Gastroesophageal sphincter (tissue), 4 donors: ENCODE measurements around the gene CPM. TPM values are rescaled to one million over a fixed set of nuclear protein-coding genes. Genes with fewer than 3 reads are reported as not detected.

ENCODE experiments used
- ATAC-seq: fragments of 150-250 bp; one replicate; pipeline ENCODE4 v1.9.1; 2016; ENCODE audit warnings: mild to moderate bottlenecking, moderate library complexity
- H3K27ac ChIP-seq, 4 donors: fragments of 200-600 bp; sonication (generic) in 3 of 4; 1 replicate in 3 of 4; 2 replicates in 1 of 4; pipeline ENCODE4 v1.5.1; 2016 to 2019
- H3K27me3 ChIP-seq: fragments of 200-600 bp; sonication (generic); one replicate; pipeline ENCODE4 v1.5.1; 2019
- H3K36me3 ChIP-seq, 2 donors: fragments of 200-600 bp; sonication (generic); one replicate each; pipeline ENCODE4 v1.5.1; 2019; ENCODE audit warnings: control low read depth in 1 of 2
- H3K4me1 ChIP-seq, 3 donors: fragments of 200-600 bp; sonication (generic); 1 replicate in 2 of 3; 2 replicates in 1 of 3; pipeline ENCODE4 v1.5.1; 2016 to 2019; ENCODE audit warnings: control low read depth in 2 of 3
- H3K4me3 ChIP-seq, 2 donors: fragments of 200-600 bp; sonication (generic); one replicate each; pipeline ENCODE4 v1.5.1; 2019; ENCODE audit warnings: mild to moderate bottlenecking in 1 of 2, moderate library complexity in 1 of 2
- H3K9me3 ChIP-seq, 3 donors: fragments of 200-600 bp; sonication (generic); one replicate each; pipeline ENCODE4 v1.5.1; 2017 to 2019; ENCODE audit warnings: control low read depth in 2 of 3
- CTCF ChIP-seq, 4 experiments: fragments of 200-600 bp in 2 of 4; fragments of 450-650 bp in 2 of 4; sonication (generic) in 1 of 4; IDR thresholded peaks; one replicate each; pipeline ENCODE4 v1.5.1; 2017 to 2019; ENCODE audit warnings: antibody characterized with exemption in 4 of 4, mild to moderate bottlenecking in 2 of 4, moderate library complexity in 2 of 4
- EP300 ChIP-seq: sonication (generic); formaldehyde crosslinking; IDR thresholded peaks from one replicate; pipeline ENCODE4 v1.6.1; 2017; ENCODE audit warnings: antibody characterized with exemption, mild to moderate bottlenecking
- POLR2A ChIP-seq, 2 donors: fragments of 450-650 bp; IDR thresholded peaks; one replicate each; pipeline ENCODE4 v1.6.1; 2017; ENCODE audit warnings: antibody characterized with exemption in 2 of 2, mild to moderate bottlenecking in 2 of 2, moderate library complexity in 1 of 2
- POLR2AphosphoS5 ChIP-seq: sonication (generic); formaldehyde crosslinking; IDR thresholded peaks from one replicate; pipeline ENCODE4 v1.6.1; 2017; ENCODE audit warnings: antibody characterized with exemption
- WGBS, 2 donors: methylation state at CpG; one replicate each; pipeline ENCODE4 v1.1.5; 2018; ENCODE audit warnings: low coverage in 1 of 2; 5-methylcytosine and 5-hydroxymethylcytosine counted together
- total RNA-seq, 4 donors: library from RNA; depleted of rRNA; stranded (reverse); fragments of >200 nt; gene quantifications; one replicate each; pipeline ENCODE4 v1.1.0, GENCODE V29; 2016

CPM gene
- total RNA-seq, 4 donors from 2014 or later = 24.9 to 57.3 (median 50.5) TPM

- H3K4me3 ChIP-seq = no peak overlapping the region
- TF ChIP-seq POLR2A (IDR thresholded peaks at IDR 0.05) = no peak
- ATAC-seq = no peak
- WGBS, 2 donors = 100% methylated on average over 2 of the region's 4 CpGs; no CpG with 5 or more reads in 1 of the 2 donors
- no peak overlapping the region for H3K27ac ChIP-seq
- peaks cover 0 to 5% (median 0%) of the 10 kb centered on the region in 3 donors for H3K4me1 ChIP-seq
- no peaks in the 10 kb centered on the region for H3K36me3 ChIP-seq
- no peaks in the 10 kb centered on the region for H3K9me3 ChIP-seq
- no peaks in the 10 kb centered on the region for H3K27me3 ChIP-seq
These were observed 17.5 kb upstream of the CPM start for GRCh38 chr12:68950511-68950910.

- no peaks in the 10 kb centered on the region for H3K4me1 ChIP-seq
These were observed 12.3 kb upstream of the CPM start for GRCh38 chr12:68945255-68945654.

DNA sequence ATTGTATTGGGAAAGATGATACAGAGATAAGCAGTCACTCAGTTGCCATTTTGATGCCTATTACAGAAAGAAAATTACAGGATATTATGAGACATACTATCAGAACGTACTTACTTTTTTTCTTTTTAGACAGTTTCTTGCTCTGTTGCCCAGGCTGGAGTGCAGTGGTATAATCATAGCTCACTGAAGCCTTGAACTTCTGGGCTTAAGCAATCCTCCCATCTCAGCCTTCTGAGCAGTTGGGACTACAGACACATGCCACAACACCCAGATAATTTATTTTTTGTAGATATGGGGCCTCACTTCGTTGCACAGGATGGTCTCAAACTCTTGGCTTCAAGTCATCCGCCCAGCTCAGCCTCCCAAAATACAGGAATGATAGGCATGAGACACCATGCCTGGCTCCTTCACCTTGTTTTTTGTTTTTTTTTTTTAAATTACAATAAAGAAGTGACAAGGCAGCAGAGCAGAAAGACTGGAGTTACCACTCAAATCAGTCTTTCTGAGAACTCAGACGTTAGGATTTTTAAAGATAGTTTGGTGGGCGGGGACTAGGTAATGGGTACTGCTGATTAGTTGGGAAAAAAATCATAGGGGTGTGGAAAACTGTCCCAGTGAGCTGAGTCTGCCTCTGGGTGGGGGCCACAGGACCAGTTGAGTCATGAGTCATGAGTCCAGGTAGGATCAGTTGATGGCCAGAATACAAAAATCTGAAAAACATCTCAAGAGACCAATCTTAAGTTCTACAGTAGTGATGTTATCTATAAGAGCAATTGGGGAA, 11.5 kb upstream of the CPM start:
- 25 to 67% methylated on average over 2 to 5 of the region's 5 CpGs for WGBS, 2 donors
- no peaks in the 10 kb centered on the region for H3K27me3 ChIP-seq
- no peak for ATAC-seq

More at GRCh38 chr12:68945255-68945654, 12.3 kb upstream of the CPM start:
- no peaks in the 10 kb centered on the region for H3K36me3 ChIP-seq
- no peaks in the 10 kb centered on the region for H3K9me3 ChIP-seq
- WGBS, 2 donors = 75 to 80% methylated on average over 2 of the region's 2 CpGs
- no peaks in the 10 kb centered on the region for H3K27me3 ChIP-seq
- TF ChIP-seq CTCF (IDR thresholded peaks at IDR 0.05) (no peak), EP300 (no peak), POLR2AphosphoS5 (no peak), POLR2A (IDR thresholded peaks at IDR 0.05) (no peak)
- H3K4me3 ChIP-seq = no peak overlapping the region
- ATAC-seq = no peak
- H3K27ac ChIP-seq = no peak overlapping the region

DNA sequence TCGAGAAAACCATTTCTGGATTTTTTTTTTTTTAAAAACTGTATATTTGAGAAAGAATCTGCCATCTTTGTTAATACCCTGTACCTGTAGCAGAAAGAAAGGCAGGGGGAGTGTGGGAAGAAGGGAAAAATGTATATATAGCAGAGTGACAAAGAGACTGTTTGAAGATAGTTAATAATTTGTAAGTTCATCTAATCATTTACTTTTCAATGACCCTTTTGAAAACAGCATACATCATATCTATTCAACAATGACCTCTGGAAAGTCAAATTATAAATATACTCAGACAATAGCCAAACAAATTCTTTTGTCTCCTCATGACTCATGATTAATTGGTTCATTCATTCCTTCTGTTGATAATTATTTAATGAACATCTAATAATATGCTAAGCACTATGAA, 10.9 kb upstream of the CPM start:
- H3K9me3 ChIP-seq = no peaks in the 10 kb centered on the region
- no peak for ATAC-seq
- no peaks in the 10 kb centered on the region for H3K36me3 ChIP-seq
- no peak overlapping the region for H3K4me3 ChIP-seq
- H3K4me1 ChIP-seq = no peaks in the 10 kb centered on the region
- TF ChIP-seq CTCF (IDR thresholded peaks at IDR 0.05) (no peak), POLR2A (IDR thresholded peaks at IDR 0.05) (no peak), POLR2AphosphoS5 (no peak), EP300 (no peak)
- no peak overlapping the region for H3K27ac ChIP-seq
- 60 to 63% methylated on average over 1 of the region's 1 CpG for whole genome bisulfite sequencing, 2 donors
- H3K27me3 ChIP-seq = no peaks in the 10 kb centered on the region

More for the DNA sequence above, 11.5 kb upstream of the CPM start:
- no peaks in the 10 kb centered on the region for H3K4me1 ChIP-seq
- H3K4me3 ChIP-seq = no peak overlapping the region
- no peaks in the 10 kb centered on the region for H3K9me3 ChIP-seq
- TF ChIP-seq CTCF (IDR thresholded peaks at IDR 0.05) (no peak), EP300 (no peak), POLR2A (IDR thresholded peaks at IDR 0.05) (no peak), POLR2AphosphoS5 (no peak)
- H3K36me3 ChIP-seq = no peaks in the 10 kb centered on the region
- no peak overlapping the region for H3K27ac ChIP-seq

GRCh38 chr12:68940731-68941130, 7.8 kb upstream of the CPM start:
- no peaks in the 10 kb centered on the region for H3K4me1 ChIP-seq
- H3K27ac ChIP-seq = no peak overlapping the region
- no peaks in the 10 kb centered on the region for H3K36me3 ChIP-seq
- H3K9me3 ChIP-seq = no peaks in the 10 kb centered on the region
- no peak for TF ChIP-seq POLR2A (IDR thresholded peaks at IDR 0.05)
- no peak for TF ChIP-seq EP300
- TF ChIP-seq POLR2AphosphoS5 = no peak
- TF ChIP-seq CTCF (IDR thresholded peaks at IDR 0.05) = no peak
- H3K4me3 ChIP-seq = no peak overlapping the region
- H3K27me3 ChIP-seq = no peaks in the 10 kb centered on the region
- ATAC-seq = no peak
